IMR-90 (cell line): ENCODE data around the gene CDC42EP5. TPM values are rescaled to one million over a fixed set of nuclear protein-coding genes. Genes with fewer than 3 reads are reported as not detected.
A peak's percentile ranks its signal among the peaks of the same experiment; 100 is the strongest.

ENCODE experiments used
- ATAC-seq: fragments of 200-7000 bp; cut with Tn5 transposase; 2 replicates; pipeline ENCODE4 v1.9.1; 2020; ENCODE audit warnings: low read depth, mild to moderate bottlenecking, moderate library complexity
- BruUV-seq: library from RNA; stranded (reverse); fragments of 400-500 nt; replicated peaks from 2 replicates; lab custom pipeline; 2021; lab: Mats Ljungman, UMichigan
- CTCF ChIA-PET: fragments of 300-600 bp; formaldehyde crosslinking; extraction: SDS; loops from one replicate; lab custom pipeline; 2021; ENCODE audit warnings: antibody characterized with exemption; lab: Yijun Ruan, JAX
- POLR2A ChIA-PET: fragments of 300-600 bp; sonication (Branson Sonifier 250); formaldehyde crosslinking; loops from one replicate; lab custom pipeline; 2022; ENCODE audit warnings: antibody characterized with exemption; ENCODE audit not compliant: unreplicated experiment; lab: Charles Lee
- DNase-seq: peaks from one replicate; pipeline ENCODE4 v3.0.0; 2013
- H2AFZ ChIP-seq: replicated peaks from 2 replicates; pipeline ENCODE3; 2013; ENCODE audit warnings: low read length, mild to moderate bottlenecking; ENCODE audit not compliant: poor library complexity
- H2AK5ac ChIP-seq: 2 replicates; pipeline ENCODE4 v1.6.1; 2013; ENCODE audit warnings: low read depth, low read length, inconsistent platforms
- H2AK9ac ChIP-seq: replicated peaks from 2 replicates; pipeline ENCODE3; 2013; ENCODE audit warnings: mild to moderate bottlenecking, low read depth, low read length, moderate library complexity; ENCODE audit not compliant: poor library complexity
- H2BK120ac ChIP-seq: 2 replicates; pipeline ENCODE4 v1.6.1; 2013; ENCODE audit warnings: low read depth, low read length, inconsistent platforms
- H2BK15ac ChIP-seq: 3 replicates; pipeline ENCODE4 v1.6.1; 2013; ENCODE audit warnings: low read depth, low read length, inconsistent platforms
- H2BK20ac ChIP-seq: 2 replicates; pipeline ENCODE4 v1.6.1; 2013; ENCODE audit warnings: low read depth, mild to moderate bottlenecking, inconsistent platforms, low read length, moderate library complexity
- H2BK5ac ChIP-seq: 2 replicates; pipeline ENCODE4 v1.6.1; 2013; ENCODE audit warnings: mild to moderate bottlenecking, low read depth, low read length, inconsistent platforms; ENCODE audit not compliant: poor library complexity, severe bottlenecking
- H3K14ac ChIP-seq: replicated peaks from 2 replicates; pipeline ENCODE4 v1.6.1; 2013; ENCODE audit warnings: low read depth, low read length, inconsistent platforms
- H3K18ac ChIP-seq: 2 replicates; pipeline ENCODE4 v1.6.1; 2013; ENCODE audit warnings: low read depth, low read length, control low read depth
- H3K23ac ChIP-seq: 2 replicates; pipeline ENCODE4 v1.6.1; 2013; ENCODE audit warnings: low read depth, low read length, inconsistent platforms
- H3K27ac ChIP-seq: 2 replicates; pipeline ENCODE4 v1.5.1; 2013; ENCODE audit warnings: mild to moderate bottlenecking, control low read depth, low read length; ENCODE audit not compliant: insufficient read depth
- H3K27me3 ChIP-seq: 2 replicates; pipeline ENCODE4 v1.6.1; 2013; ENCODE audit warnings: low read length; ENCODE audit not compliant: control insufficient read depth, insufficient read depth
- H3K36me3 ChIP-seq: 2 replicates; pipeline ENCODE4 v1.6.1; 2013; ENCODE audit warnings: low read length, mixed read lengths; ENCODE audit not compliant: control insufficient read depth, insufficient read depth
- H3K4ac ChIP-seq: 2 replicates; pipeline ENCODE4 v1.6.1; 2013; ENCODE audit warnings: low read depth, low read length, inconsistent platforms
- H3K4me1 ChIP-seq: 2 replicates; pipeline ENCODE4 v1.6.1; 2013; ENCODE audit warnings: low read length, mixed read lengths; ENCODE audit not compliant: control insufficient read depth, insufficient read depth
- H3K4me2 ChIP-seq: 2 replicates; pipeline ENCODE4 v1.6.1; 2013; ENCODE audit warnings: low read depth, mild to moderate bottlenecking, control low read depth, low read length, moderate library complexity
- H3K4me3 ChIP-seq: 2 replicates; pipeline ENCODE4 v1.5.1; 2013; ENCODE audit warnings: low read depth, mild to moderate bottlenecking, control low read depth, low read length, moderate library complexity; ENCODE audit not compliant: insufficient read depth
- H3K56ac ChIP-seq: 2 replicates; pipeline ENCODE4 v1.6.1; 2013; ENCODE audit warnings: low read length, inconsistent platforms; ENCODE audit not compliant: insufficient read depth; ENCODE audit errors: extremely low read depth
- H3K79me1 ChIP-seq, 2 experiments: 2 replicates each; pipeline ENCODE4 v1.6.1; 2013; ENCODE audit warnings: low read length in 2 of 2, inconsistent platforms in 1 of 2, low read depth in 1 of 2
- H3K9ac ChIP-seq: 2 replicates; pipeline ENCODE4 v1.6.1; 2013; ENCODE audit warnings: low read depth, low read length, control low read depth
- H3K9me1 ChIP-seq: 2 replicates; pipeline ENCODE4 v1.6.1; 2013; ENCODE audit warnings: low read length, inconsistent platforms; ENCODE audit not compliant: insufficient read depth
- H3K9me3 ChIP-seq: 2 replicates; pipeline ENCODE4 v1.6.1; 2013; ENCODE audit warnings: low read length; ENCODE audit not compliant: control insufficient read depth, insufficient read depth
- H4K20me1 ChIP-seq: 2 replicates; pipeline ENCODE4 v1.6.1; 2013; ENCODE audit warnings: low read length, inconsistent platforms; ENCODE audit not compliant: insufficient read depth
- H4K5ac ChIP-seq: 2 replicates; pipeline ENCODE4 v1.6.1; 2013; ENCODE audit warnings: mild to moderate bottlenecking, low read depth, low read length, control low read depth
- H4K8ac ChIP-seq, 2 experiments: 2 replicates each; pipeline ENCODE4 v1.6.1; 2013; ENCODE audit warnings: low read depth in 2 of 2, low read length in 2 of 2, control low read depth in 1 of 2, inconsistent platforms in 1 of 2
- H4K91ac ChIP-seq: 2 replicates; pipeline ENCODE4 v1.6.1; 2013; ENCODE audit warnings: low read depth, low read length, inconsistent platforms; ENCODE audit not compliant: insufficient read depth
- MAZ ChIP-seq: IDR thresholded peaks from 2 replicates; pipeline ENCODE4 v1.6.1; 2012; ENCODE audit warnings: low read depth, mild to moderate bottlenecking, low read length, improper control_type of control experiment, moderate library complexity, borderline replicate concordance
- POLR2A ChIP-seq: IDR thresholded peaks from 2 replicates; pipeline ENCODE4 v1.6.1; 2012; ENCODE audit warnings: mild to moderate bottlenecking, low read depth, low read length
- WGBS, 2 experiments: methylation state at CpG; one replicate each; pipeline versions ENCODE4 v1.1.5 to v1.1.7; 2013; ENCODE audit warnings: missing lambda C conversion rate in 2 of 2; ENCODE audit not compliant: insufficient read length in 1 of 2; ENCODE audit errors: extremely low coverage in 2 of 2; 5-methylcytosine and 5-hydroxymethylcytosine counted together
- dilution Hi-C: fragments of 300-500 bp; cut with HindIII; formaldehyde crosslinking; loops from one replicate; pipeline ENCODE4 v1.14.3; 2018; ENCODE audit warnings: low sequenced_read_pairs; ENCODE audit not compliant: unreplicated experiment
- in situ Hi-C: fragments of 300-500 bp; cut with MboI; formaldehyde crosslinking; loops from 3 replicates; pipeline ENCODE4 v1.14.3; 2019; ENCODE audit warnings: low sequenced_read_pairs, inconsistent platforms, mixed read lengths
- intact Hi-C: fragments of 100-400 bp; cut with micrococcal nuclease; formaldehyde crosslinking; loops from 2 replicates; pipeline ENCODE4 v1.10.0; 2022
- polyA plus RNA-seq, 3 experiments: library from polyadenylated mRNA; depleted of rRNA; stranded (reverse); fragments of >200 nt; gene quantifications; 2 replicates each; pipeline ENCODE4 v1.2.3, GENCODE V29; 2012; ENCODE audit warnings: low replicate concordance in 1 of 3
- total RNA-seq: library from RNA; depleted of rRNA; stranded (reverse); fragments of >200 nt; gene quantifications from 2 replicates; pipeline ENCODE4 v1.2.3, GENCODE V29; 2012

Gene CDC42EP5
- total and polyA plus RNA-seq, 2 of the 4 experiments (the other 2 are of a cell fraction) = 7.2 to 25.3 TPM

DNA sequence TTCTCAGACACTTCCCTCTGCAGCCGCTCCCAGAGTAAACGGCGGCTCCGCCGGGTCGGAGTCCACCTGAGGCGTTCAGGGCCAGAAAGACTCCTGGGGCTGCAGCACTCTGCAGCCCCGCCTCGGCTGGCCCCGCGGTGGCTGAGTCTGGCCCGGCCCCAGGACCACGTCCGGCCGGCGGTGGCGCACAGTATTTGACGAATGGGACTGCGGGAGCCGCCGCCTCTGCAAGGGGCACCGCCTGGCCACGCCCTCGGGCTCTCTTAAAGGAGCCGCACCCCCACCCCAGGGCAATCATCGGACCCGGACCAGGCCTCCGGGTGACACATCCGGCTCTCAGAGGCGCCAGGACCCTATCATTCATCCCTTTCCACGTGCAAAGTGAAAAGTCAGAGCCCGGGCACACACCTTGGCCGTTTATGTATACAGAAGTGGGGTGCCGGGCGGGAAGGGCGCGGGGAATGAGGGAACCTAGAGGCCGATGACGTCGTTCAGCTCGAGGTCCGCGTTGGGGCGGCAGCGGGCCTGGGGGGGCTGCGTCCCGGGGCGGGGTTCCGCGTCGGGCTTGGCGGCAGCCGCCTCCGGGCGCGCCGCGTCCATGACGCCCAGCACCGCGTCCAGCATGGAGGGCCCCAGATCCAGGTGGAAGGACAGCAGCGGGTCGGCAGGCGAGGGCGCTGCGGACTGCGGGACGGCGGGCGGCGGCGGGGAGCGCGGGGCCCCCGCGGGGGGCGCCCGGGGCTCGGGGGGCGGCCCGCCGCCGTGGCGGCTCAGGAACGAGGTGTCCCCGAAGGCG, 8.3 kb downstream of the CDC42EP5 start:
- intact Hi-C loops = loop anchor here (10.0 kb wide), 1 partner anchor 620 kb away; no protein-coding TSS in a partner anchor
- dilution Hi-C loops = no loop called here
- peak; percentile 63 for DNase-seq

More for the DNA sequence above, 8.3 kb downstream of the CDC42EP5 start:
- in situ Hi-C loops = loop anchor here (25.0 kb wide), 4 partner anchors 353 to 1672 kb away; partner anchors contain the start of genes NAT14, NDUFA3, OSCAR and PRPF31
- H2BK15ac ChIP-seq = no peak overlapping the region
- peak overlapping the region; percentile 56 to 64; a peak in 1 of 4 replicates for H4K8ac ChIP-seq
- H3K4ac ChIP-seq = peak overlapping the region; percentile 50
- no peak overlapping the region for H3K9ac ChIP-seq
- no peaks in the 10 kb centered on the region for H3K9me3 ChIP-seq
- peak overlapping the region; percentile 48 for H3K4me3 ChIP-seq
- H2BK20ac ChIP-seq = no peak overlapping the region
- H3K18ac ChIP-seq = no peak overlapping the region
- H3K4me2 ChIP-seq = peak overlapping the region; percentile 84
- 0 out of 2 replicates have a peak overlapping the region, but pooled peaks have one; percentile 43 for H4K91ac ChIP-seq
- H4K20me1 ChIP-seq = peaks cover 26% of the 10 kb centered on the region
- peak overlapping the region; percentile 37 for H2BK5ac ChIP-seq
- no peaks in the 10 kb centered on the region for H3K27me3 ChIP-seq
- no peak overlapping the region for H3K23ac ChIP-seq
- no TSS peak for BruUV-seq
- WGBS, 2 experiments = 50% methylated on average over 25 of the region's 87 CpGs; no CpG with 5 or more reads in 1 of the 2 experiments
- no peaks in the 10 kb centered on the region for H3K9me1 ChIP-seq
- TF ChIP-seq MAZ (0 out of 2 replicates have a peak, but pooled peaks have one; percentile 41), POLR2A (no peak; the same call in 1 of the 2 replicates)
- H2AFZ ChIP-seq = peak overlapping the region; percentile 88
- no peak overlapping the region for H3K56ac ChIP-seq
- H3K14ac ChIP-seq = no peak overlapping the region; the same call in 1 of the 2 replicates
- POLR2A ChIA-PET = no interaction called here
- no peak overlapping the region for H4K5ac ChIP-seq
- peaks cover 18% of the 10 kb centered on the region for H3K4me1 ChIP-seq
- no peak overlapping the region for H2BK120ac ChIP-seq
- H3K27ac ChIP-seq = peak overlapping the region; percentile 18
- CTCF ChIA-PET = interaction anchor here (1.2 kb wide), 1 partner anchor 13 kb away, joined by 4 read pairs; no protein-coding TSS in a partner anchor
- 0 out of 2 replicates have a peak overlapping the region, but pooled peaks have one; percentile 43 for H2AK5ac ChIP-seq
- H3K36me3 ChIP-seq = peaks cover 24% of the 10 kb centered on the region
- ATAC-seq = peak; percentile 53
- peak overlapping the region; percentile 90 for H2AK9ac ChIP-seq
- peaks cover 11 to 28% of the 10 kb centered on the region in 2 experiments; a peak in 3 of 4 replicates for H3K79me1 ChIP-seq
